ENCODE results near the gene MANF.

MANF gene

DNA sequence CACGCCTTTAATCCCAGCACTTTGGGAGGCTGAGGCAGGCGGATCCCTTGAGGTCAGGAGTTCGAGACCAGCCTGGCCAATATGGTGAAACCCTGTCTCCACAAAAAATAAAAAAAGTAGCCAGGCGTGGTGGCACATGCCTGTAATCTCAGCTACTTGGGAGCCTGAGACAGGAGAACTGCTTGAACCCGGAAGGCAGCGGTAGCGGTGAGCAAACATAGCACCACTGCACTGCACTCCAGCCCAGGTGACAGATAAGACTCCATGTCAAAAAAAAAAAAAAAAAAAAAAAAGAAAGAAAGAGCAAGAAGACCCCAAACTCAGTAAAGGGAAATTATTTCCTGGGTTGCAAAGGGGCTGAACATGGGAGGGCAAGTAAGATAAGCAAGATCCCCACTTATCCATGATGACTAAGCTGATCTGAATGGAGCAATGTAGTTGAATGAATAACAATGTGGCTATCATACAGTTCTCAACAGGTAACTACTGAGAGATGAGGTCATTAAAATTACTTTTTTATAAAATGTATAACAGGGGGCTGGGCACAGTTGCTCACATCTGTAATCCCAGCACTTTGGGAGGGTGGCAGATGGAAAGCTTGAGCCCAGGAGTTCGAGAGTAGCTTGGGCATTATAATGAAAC is 52.0 kb downstream of the MANF start:
- DNase-seq (ENCODE audit: low read depth): no peak

Data from non-pigmented ciliary epithelial cell (primary cell).